ENCODE results near the gene CDC42SE1.
A peak's percentile ranks its signal among the peaks of the same experiment; 100 is the strongest.
"Not testable (repeated sequence)": the region's sequence is repeated elsewhere in the genome, so short reads cannot be mapped to it uniquely, and the experiment has no call there.

The CDC42SE1 gene

DNA sequence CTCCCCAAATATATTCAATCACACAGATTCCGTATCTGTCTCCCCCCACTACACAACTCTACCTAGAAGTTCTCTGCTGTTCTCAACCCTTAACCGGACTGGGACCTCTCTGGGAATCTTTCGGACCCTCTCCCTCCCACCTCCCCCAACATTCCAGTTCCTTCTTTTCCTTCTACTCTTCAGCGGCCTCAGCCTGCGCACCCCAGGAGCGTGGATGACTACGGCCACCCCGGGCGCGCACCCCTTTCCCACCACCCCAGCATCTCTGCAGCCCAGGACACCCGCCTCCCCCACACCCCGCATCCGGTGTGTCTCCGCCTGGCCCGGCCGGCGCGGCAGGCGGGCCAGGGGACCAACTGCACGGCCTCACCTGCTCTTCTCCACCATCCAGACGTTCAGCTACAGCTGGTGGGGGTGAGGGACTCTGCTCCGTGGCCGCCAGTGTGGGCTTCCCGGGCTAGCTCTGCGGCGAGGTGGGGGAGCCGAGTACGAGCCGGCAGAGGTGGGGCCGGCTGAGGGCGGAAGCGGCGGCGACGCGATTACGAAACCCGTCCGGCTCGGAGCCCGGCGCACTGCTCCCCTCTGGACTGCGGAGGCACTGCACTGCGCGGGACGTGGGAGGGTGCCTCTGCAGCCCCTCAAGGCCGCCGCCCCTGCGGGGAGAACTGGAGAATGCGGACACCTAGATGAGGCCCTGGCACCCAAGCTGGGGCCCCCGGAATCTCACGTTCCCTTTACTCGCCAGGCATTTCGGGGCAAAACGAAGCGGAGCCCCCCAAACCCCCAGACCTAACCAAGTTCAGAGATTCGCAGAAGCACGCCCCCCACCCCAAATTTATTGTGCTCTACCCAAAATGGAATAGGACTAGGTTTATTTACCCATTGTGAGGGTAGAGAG, at the start of gene CDC42SE1:
Gene CDC42SE1 (minus strand): TSS at position 514 of the 898 bp plus-strand sequence. CDS start 3,892 bp downstream, outside the sequence.
- peak; percentile 68 for DNase-seq (ENCODE audit: low read depth)

GRCh38 chr1:151108331-151108730, 48.9 kb upstream of the CDC42SE1 start:
- DNase-seq (ENCODE audit: low read depth) = no peak

GRCh38 chr1:151106894-151107293, 47.5 kb upstream of the CDC42SE1 start:
- DNase-seq (ENCODE audit: low read depth) = no peak

DNA sequence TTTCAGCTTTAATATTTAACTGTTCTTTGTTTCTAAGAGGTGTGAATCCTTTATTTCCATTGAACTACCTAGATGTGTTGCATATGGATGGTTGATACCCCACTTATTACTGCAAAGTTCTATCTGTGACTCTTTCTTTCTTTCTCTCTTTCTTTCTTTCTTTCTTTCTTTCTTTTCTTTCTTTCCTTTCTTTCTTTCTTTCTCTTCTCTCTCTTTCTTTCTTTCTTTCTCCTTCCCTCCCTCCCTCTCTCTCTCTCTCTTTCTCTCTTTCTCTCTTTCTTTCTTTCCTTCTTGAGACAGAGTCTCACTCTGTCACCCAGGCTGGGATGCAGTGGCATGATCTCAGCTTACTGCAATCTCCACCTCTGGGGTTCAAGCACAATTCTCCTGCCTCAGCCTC, 45.2 kb upstream of the CDC42SE1 start:
- no peak for DNase-seq (ENCODE audit: low read depth)

DNA sequence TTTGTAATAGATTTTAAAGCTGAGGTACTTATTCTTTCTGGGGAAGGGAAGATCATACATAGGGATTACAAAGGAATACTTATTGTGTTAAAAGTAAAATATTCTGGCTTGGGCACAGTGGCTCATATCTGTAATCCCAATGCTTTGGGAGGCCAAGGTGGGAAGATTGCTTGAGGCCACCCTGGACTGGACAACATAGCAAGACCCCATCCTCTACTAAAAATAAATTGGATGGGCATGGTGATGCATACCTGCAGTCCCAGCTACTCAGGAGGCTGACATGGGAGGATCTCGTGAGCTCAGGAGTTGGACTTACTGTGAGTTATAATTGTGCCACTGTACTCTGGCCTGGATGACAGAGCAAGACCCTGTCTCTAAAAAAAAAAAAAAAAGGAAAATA, 38.7 kb upstream of the CDC42SE1 start:
- no peak for DNase-seq (ENCODE audit: low read depth)

- not testable (repeated sequence) for DNase-seq (ENCODE audit: low read depth)
These were observed 38.0 kb upstream of the CDC42SE1 start for GRCh38 chr1:151097426-151097825.

DNA sequence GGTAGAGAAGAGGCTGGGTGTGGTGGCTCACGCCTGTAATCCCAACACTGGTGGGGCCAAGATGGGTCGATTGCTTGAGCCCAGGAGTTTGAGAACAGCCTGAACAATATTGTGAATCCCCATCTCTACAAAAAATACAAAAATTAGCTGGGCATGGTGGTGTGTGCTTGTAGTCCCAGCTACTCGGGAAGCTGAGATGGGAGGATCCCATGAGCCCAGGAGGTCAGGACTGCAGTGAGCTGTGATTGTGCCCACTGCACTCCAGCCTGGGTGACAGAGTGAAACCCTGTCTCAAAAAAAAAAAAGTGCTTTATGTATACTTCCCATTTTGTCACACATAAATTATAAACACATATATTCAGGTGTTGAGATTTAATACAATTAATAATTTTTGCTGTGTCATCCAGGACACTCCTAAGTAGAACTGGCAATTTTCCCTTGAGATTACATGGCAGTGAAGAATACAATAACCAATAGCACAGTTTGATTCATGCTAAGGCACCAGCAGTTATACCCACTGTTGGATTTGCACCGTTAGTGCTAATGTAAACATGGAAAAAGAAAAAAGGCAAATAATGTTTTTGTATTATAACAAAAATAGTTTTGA, 26.6 kb upstream of the CDC42SE1 start:
- DNase-seq (ENCODE audit: low read depth) = no peak

DNA sequence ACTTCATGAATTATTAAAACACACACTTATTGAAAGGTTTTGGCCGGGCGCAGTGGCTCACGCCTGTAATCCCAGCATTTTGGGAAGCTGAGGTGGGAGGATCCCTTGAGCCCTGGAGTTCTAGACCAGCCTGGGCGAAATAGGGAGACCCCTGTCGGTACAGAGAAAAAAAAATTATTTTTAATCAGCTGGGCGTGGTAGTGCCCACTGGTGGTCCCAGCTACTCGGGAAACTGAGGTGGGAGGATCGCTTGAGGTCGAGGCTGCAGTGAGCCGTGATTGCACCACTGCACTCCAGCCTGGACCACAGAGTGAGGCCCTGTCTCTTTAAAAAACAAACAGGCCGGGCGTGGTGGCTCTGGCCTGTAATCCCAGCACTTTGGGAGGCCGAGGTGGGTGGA, 12.8 kb upstream of the CDC42SE1 start:
- no peak for DNase-seq (ENCODE audit: low read depth)

GRCh38 chr1:151070474-151071276, 11.3 kb upstream of the CDC42SE1 start, which contains the start of gene GABPB2:
TSS of gene GABPB2 (plus strand) at chr1:151070761. CDS start at chr1:151088190, 17,429 bp downstream.
- DNase-seq (ENCODE audit: low read depth) = peak; percentile 79

- no peak for DNase-seq (ENCODE audit: low read depth)
These were observed 9.7 kb upstream of the CDC42SE1 start for GRCh38 chr1:151069103-151069486.

DNA sequence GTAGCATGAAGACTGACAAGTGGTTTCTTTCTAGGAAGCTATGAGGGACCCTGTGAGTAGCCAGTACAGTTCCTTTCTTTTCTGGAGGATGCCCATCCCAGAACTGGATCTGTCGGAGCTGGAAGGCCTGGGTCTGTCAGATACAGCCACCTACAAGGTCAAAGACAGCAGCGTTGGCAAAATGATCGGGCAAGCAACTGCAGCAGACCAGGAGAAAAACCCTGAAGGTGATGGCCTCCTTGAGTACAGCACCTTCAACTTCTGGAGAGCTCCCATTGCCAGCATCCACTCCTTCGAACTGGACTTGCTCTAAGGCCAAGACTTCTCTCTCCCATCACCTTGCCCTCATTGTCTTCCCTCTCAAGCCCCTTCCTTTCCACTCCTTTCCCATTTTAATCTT, 7.8 kb upstream of the CDC42SE1 start:
- no peak for DNase-seq (ENCODE audit: low read depth)

GRCh38 chr1:151065089-151065645, 5.7 kb upstream of the CDC42SE1 start:
- DNase-seq (ENCODE audit: low read depth) = no peak

- DNase-seq (ENCODE audit: low read depth) = no peak
These were observed 3.4 kb upstream of the CDC42SE1 start for GRCh38 chr1:151062741-151063371.

DNA sequence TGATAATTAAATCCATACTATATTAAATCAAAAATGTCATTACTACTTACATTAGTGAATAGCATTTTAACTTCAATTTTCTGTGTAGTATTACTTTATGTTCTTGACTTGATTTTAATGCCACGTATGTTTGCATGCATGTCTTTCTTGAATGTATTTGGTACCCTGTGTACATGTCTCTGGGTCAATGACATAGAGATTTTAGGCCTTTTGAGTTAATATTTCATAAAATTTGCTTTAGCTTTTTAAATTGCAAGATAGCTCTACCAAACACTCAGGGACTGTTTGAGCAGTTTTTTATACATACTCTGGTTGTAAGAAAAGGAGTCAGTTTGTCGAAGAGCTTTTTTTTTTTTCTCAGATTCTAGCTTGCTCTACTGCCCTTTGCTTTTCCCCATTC, 2.3 kb upstream of the CDC42SE1 start:
- no peak for DNase-seq (ENCODE audit: low read depth)

DNA sequence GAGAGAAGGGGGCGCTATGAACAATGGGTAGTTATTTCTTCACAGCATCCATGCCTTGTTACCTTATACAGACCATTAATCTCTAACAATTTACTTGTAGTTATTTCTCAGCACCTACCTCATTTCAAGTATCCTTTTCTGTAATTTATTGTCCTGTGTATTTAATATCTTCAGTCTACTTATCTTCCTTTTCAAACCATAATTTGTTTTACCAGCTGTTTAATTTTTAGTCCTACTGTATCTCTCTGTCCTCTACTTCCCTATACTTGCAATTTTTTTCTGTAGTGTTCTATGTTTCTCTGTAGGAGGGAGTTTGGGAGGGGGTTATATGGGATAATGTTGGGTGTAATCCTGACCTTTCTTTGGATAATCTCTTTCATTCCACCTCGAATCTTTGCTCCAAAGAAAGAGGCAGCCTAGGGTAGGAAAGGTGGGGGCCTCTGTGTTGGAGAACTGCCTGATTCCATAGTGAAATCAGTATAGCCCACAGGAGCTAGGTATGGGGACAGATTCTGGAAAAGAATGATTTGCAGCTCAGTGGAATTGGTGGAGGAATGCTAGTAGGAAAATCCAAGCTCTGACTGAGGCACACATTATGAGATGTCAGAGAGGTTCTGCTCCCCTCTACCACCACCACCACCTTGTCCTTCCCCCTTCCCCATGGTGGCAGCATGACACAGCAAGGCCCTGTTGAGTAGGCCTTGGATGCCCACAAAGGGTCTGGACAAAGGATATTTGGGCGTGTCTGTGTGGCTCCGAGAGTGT, 1.4 kb upstream of the CDC42SE1 start:
- no peak for DNase-seq (ENCODE audit: low read depth)

DNA sequence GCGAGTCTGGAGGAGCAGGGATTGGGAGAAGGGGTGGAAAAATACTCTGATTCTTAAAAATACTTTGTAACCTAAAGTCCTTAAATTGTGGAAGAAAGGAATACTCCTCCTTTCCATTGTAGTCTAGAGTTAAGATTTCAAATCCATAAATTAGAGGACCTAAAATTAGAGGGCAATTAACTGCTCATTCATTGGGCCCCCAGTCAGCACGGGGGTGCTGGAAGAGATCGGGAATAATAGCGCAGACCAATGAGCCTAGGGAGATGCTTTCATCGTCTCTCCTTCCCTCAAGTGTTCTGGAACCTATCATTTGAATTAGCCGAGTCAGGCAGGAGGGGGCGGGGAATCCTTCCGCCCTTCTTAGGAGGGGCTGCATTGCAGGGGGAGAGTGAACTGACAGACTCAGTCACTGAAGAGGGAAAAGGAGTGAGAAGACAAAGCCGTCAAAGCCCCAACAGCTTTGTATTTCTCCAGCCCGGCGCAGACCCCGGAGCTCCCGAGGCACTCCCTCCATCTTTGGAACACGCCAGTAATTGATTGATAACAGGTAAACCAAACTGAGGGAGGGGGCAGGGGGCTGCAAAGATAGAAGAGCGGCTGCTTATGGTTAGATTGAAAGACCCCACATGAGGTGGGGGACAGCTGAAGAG, 710 bp upstream of the CDC42SE1 start, which contains the start of gene MLLT11:
Gene MLLT11 (plus strand): TSS at position 391 of the 650 bp plus-strand sequence. CDS start 6,828 bp downstream, outside the sequence.
- DNase-seq (ENCODE audit: low read depth) = no peak

DNA sequence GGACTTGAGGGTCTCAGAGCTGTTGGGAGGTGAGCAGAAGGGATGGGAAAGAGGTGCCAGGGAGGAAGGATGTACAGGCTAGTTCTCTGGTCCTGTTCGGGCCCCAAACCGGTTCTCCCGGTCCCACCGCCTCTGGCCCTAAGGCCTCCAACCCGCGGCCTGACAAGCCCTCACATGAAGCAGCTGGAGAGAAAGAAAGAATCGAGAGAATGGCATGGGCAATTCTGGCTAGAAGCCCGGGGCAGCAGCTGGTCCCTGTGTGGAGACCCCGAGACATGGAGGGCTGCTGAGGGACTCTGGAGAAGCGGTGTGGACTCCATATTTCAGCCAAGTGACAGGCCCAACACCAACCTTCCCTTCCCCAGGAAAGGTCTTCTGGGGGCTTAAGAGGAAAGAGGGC, 730 bp downstream of the CDC42SE1 start:
- no peak for DNase-seq (ENCODE audit: low read depth)

- no peak for DNase-seq (ENCODE audit: low read depth)
These were observed 3.3 kb downstream of the CDC42SE1 start for GRCh38 chr1:151056149-151056548.

- no peak for DNase-seq (ENCODE audit: low read depth)
These were observed 3.8 kb downstream of the CDC42SE1 start for GRCh38 chr1:151055581-151055980.

DNA sequence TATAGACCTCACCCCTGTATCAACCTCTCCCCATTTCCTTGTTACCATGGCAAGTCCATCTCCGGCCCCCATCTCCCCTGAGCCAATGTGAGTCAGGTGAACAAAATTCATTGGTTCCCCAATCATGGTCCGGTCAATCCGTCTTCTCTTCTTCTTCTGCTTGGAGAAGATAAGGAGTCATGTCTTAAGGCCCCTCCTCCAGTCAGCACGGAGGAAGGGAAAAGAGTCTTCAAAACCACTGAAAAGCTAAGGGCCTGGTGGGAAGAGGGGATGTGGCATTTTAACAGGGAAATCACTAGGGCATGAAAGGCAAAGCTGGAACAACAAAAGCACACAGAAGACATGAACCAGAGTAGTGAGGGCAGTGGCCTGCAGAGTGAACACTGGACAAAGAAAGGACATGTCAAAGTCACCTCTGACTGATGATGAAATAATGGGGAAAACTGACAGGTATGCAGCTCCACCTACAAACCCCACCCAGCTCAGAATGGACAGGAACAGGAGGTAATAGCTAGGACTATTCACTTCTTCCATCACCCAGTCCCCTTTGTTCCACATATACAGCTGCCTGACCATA, 4.4 kb downstream of the CDC42SE1 start:
- DNase-seq (ENCODE audit: low read depth) = no peak
